A673 (cell line): ENCODE results near the gene HOATZ. TPM values are rescaled to one million over a fixed set of nuclear protein-coding genes. Genes with fewer than 3 reads are reported as not detected.

Experiments used
- BruUV-seq: library from RNA; stranded (reverse); fragments of 400-500 nt; replicated peaks from 2 replicates; lab custom pipeline; 2021; lab: Mats Ljungman, UMichigan
- CTCF ChIA-PET: fragments of 300-600 bp; sonication (Branson Sonifier 250); formaldehyde crosslinking; loops from one replicate; lab custom pipeline; 2022; ENCODE audit warnings: antibody characterized with exemption; lab: Charles Lee
- POLR2A ChIA-PET: fragments of 300-600 bp; sonication (Branson Sonifier 250); formaldehyde crosslinking; loops from one replicate; lab custom pipeline; 2022; ENCODE audit warnings: antibody characterized with exemption; ENCODE audit not compliant: low non-redundant PET; lab: Charles Lee
- DNase-seq: peaks from one replicate; pipeline ENCODE4 v3.0.0-alpha.2; 2015; ENCODE audit warnings: low spot score
- H3K27ac ChIP-seq: fragments of 200-600 bp; sonication (generic); 2 replicates; pipeline ENCODE4 v1.5.1; 2016; ENCODE audit warnings: mixed run types, low read depth, mild to moderate bottlenecking, mixed read lengths, antibody characterized with exemption, low read length; ENCODE audit not compliant: poor library complexity, severe bottlenecking
- H3K27me3 ChIP-seq: fragments of 200-600 bp; sonication (generic); replicated peaks from 2 replicates; pipeline ENCODE4 v1.6.1; 2017; ENCODE audit warnings: mixed run types, low read depth, mild to moderate bottlenecking, mixed read lengths, antibody characterized with exemption, low read length; ENCODE audit not compliant: insufficient read depth, poor library complexity
- H3K36me3 ChIP-seq: fragments of 200-600 bp; sonication (generic); 2 replicates; pipeline ENCODE4 v1.6.1; 2016; ENCODE audit warnings: mixed run types, mild to moderate bottlenecking, mixed read lengths, antibody characterized with exemption, low read length; ENCODE audit not compliant: insufficient read depth, poor library complexity, severe bottlenecking
- H3K4me1 ChIP-seq: fragments of 200-600 bp; sonication (generic); 2 replicates; pipeline ENCODE4 v1.6.1; 2017; ENCODE audit warnings: mixed run types, mild to moderate bottlenecking, mixed read lengths, antibody characterized with exemption, low read length; ENCODE audit not compliant: insufficient read depth, poor library complexity, severe bottlenecking
- H3K4me3 ChIP-seq: fragments of 200-600 bp; sonication (generic); 2 replicates; pipeline ENCODE4 v1.5.1; 2016; ENCODE audit warnings: low read depth, mixed run types, mild to moderate bottlenecking, mixed read lengths, low read length; ENCODE audit not compliant: poor library complexity, severe bottlenecking
- H3K9me3 ChIP-seq: fragments of 200-600 bp; sonication (generic); 2 replicates; pipeline ENCODE4 v1.6.1; 2016; ENCODE audit warnings: mixed run types, low read depth, mild to moderate bottlenecking, mixed read lengths, antibody characterized with exemption, low read length; ENCODE audit not compliant: poor library complexity, severe bottlenecking
- CTCF ChIP-seq: fragments of 300-800, 200-600 bp; sonication (generic); conservative IDR thresholded peaks from 2 replicates; pipeline ENCODE4 v1.5.1; 2017; ENCODE audit warnings: low read depth, mild to moderate bottlenecking, antibody characterized with exemption, low read length, moderate library complexity, mixed read lengths
- EZH2 ChIP-seq: fragments of 200-600 bp; sonication (generic); IDR thresholded peaks from 2 replicates; pipeline ENCODE4 v1.6.1; 2017; ENCODE audit warnings: borderline replicate concordance, low read depth, mild to moderate bottlenecking, mixed read lengths, antibody characterized with exemption, low read length; ENCODE audit not compliant: poor library complexity, severe bottlenecking
- intact Hi-C: fragments of 100-400 bp; cut with micrococcal nuclease; formaldehyde crosslinking; loops from one replicate; pipeline ENCODE4 v1.10.0; 2022; ENCODE audit not compliant: unreplicated experiment
- microRNA-seq: library from miRNA; unstranded; fragments of <30 nt; microRNA quantifications from one replicate; pipeline ENCODE4 v1.2.0, GENCODE V29; 2021
- total RNA-seq: library from RNA; stranded (reverse); gene quantifications from 2 replicates; pipeline ENCODE4 v1.2.3, GENCODE V29; 2021

HOATZ gene
- total RNA-seq, 1 experiment from 2014 or later = 0.58 TPM

GRCh38 chr11:111582881-111583280 lies 68.3 kb downstream of the HOATZ start:
- intact Hi-C loops = no loop called here
- no TSS peak for BruUV-seq

GRCh38 chr11:111585371-111585770 lies 70.8 kb downstream of the HOATZ start:
- Histone ChIP-seq H3K27me3 (no peaks in the 10 kb centered on the region), H3K4me3 (no peak overlapping the region), H3K27ac (no peak overlapping the region), H3K9me3 (no peaks in the 10 kb centered on the region), H3K36me3 (no peaks in the 10 kb centered on the region), H3K4me1 (no peaks in the 10 kb centered on the region)
- no TSS peak for BruUV-seq
- ChIA-PET POLR2A (no interaction called here), CTCF (interaction anchor here (0.6 to 1.2 kb wide), 2 partner anchors 131 to 192 kb away, joined by 3 to 5 read pairs; no protein-coding TSS in a partner anchor)
- no peak for TF ChIP-seq EZH2
- no peak for TF ChIP-seq CTCF
- peak; percentile 62 for DNase-seq
- intact Hi-C loops = loop anchor here (5.0 kb wide), 1 partner anchor 257 kb away; no protein-coding TSS in a partner anchor

More at GRCh38 chr11:111582881-111583280, 68.3 kb downstream of the HOATZ start:
- Histone ChIP-seq H3K27me3 (no peaks in the 10 kb centered on the region), H3K4me1 (no peaks in the 10 kb centered on the region), H3K36me3 (no peaks in the 10 kb centered on the region), H3K9me3 (no peaks in the 10 kb centered on the region), H3K27ac (no peak overlapping the region), H3K4me3 (no peak overlapping the region)
- no peak for TF ChIP-seq EZH2
- TF ChIP-seq CTCF = no peak
- POLR2A ChIA-PET = interaction anchor here (0.6 kb wide), 1 partner anchor 936 kb away, joined by 3 read pairs; no protein-coding TSS in a partner anchor
- no peak for DNase-seq
- CTCF ChIA-PET = no interaction called here

- Histone ChIP-seq H3K27ac (no peak overlapping the region), H3K27me3 (no peaks in the 10 kb centered on the region), H3K4me1 (no peaks in the 10 kb centered on the region), H3K9me3 (no peaks in the 10 kb centered on the region), H3K4me3 (no peak overlapping the region), H3K36me3 (no peaks in the 10 kb centered on the region)
- ChIA-PET POLR2A (no interaction called here), CTCF (interaction anchor here (0.7 to 1.4 kb wide), 5 partner anchors 132 to 255 kb away, joined by 3 to 10 read pairs (median 5); no protein-coding TSS in a partner anchor)
- no TSS peak for BruUV-seq
- intact Hi-C loops = loop anchor here (5.0 kb wide), 1 partner anchor 256 kb away; no protein-coding TSS in a partner anchor
- TF ChIP-seq CTCF (peak; percentile 80), EZH2 (no peak)
- DNase-seq = peak; percentile 74
These were observed 71.8 kb downstream of the HOATZ start for GRCh38 chr11:111586388-111586831.

Small RNA genes lying within 50 kb of the gene (microRNA-seq; reads per million reads assigned to microRNA genes)
- 37.8 reads per million, percentile 52 among the genes with 10 or more reads in this experiment for gene MIR34B
- gene MIR34C = 494 reads per million, percentile 75 among the genes with 10 or more reads in this experiment

Other genes with a start within 250 kb of the HOATZ start
- gene POU2AF3, start 216.2 kb upstream of the HOATZ start, total RNA-seq = 0.77 and 1.1 TPM in 2 replicates
- not detected in 2 replicates for gene POU2AF1, start 135.5 kb upstream of the HOATZ start, total RNA-seq
- not detected in 2 replicates for gene BTG4, start 2.4 kb upstream of the HOATZ start, total RNA-seq
- gene LAYN, start 25.9 kb downstream of the HOATZ start, total RNA-seq = 9.6 and 10.0 TPM in 2 replicates
- gene SIK2, start 87.7 kb downstream of the HOATZ start, total RNA-seq = 18.7 and 21.5 TPM in 2 replicates